Osteoblast (primary cell): Measurements from ENCODE around the gene SAMD11. TPM values are rescaled to one million over a fixed set of nuclear protein-coding genes. Genes with fewer than 3 reads are reported as not detected.

Experiments used
- DNase-seq: peaks from one replicate; pipeline ENCODE4 v3.0.0; 2011; ENCODE audit warnings: low spot score, mixed read lengths; ENCODE audit not compliant: insufficient read length; ENCODE audit errors: missing footprints
- H2AFZ ChIP-seq: 2 replicates; pipeline ENCODE4 v1.6.0; 2011; ENCODE audit warnings: mild to moderate bottlenecking, low read length
- H3K27ac ChIP-seq: 2 replicates; pipeline ENCODE4 v1.5.1; 2011; ENCODE audit warnings: mild to moderate bottlenecking, low read depth, low read length, moderate library complexity
- H3K27me3 ChIP-seq: 2 replicates; pipeline ENCODE4 v1.6.0; 2012; ENCODE audit warnings: mild to moderate bottlenecking, control low read depth, inconsistent platforms, low read length, moderate library complexity; ENCODE audit not compliant: insufficient read depth
- H3K36me3 ChIP-seq: 2 replicates; pipeline ENCODE4 v1.5.1; 2011; ENCODE audit warnings: mild to moderate bottlenecking, low read length, control low read depth, moderate library complexity; ENCODE audit not compliant: insufficient read depth
- H3K4me1 ChIP-seq: 2 replicates; pipeline ENCODE4 v1.5.1; 2011; ENCODE audit warnings: mild to moderate bottlenecking, low read length, control low read depth, moderate library complexity; ENCODE audit not compliant: insufficient read depth
- H3K4me2 ChIP-seq: 2 replicates; pipeline ENCODE4 v1.6.0; 2011; ENCODE audit warnings: mild to moderate bottlenecking, low read length; ENCODE audit not compliant: insufficient read depth
- H3K4me3 ChIP-seq: fragments of 200-600 bp; sonication (generic); 3 replicates; pipeline ENCODE4 v1.5.1; 2012; ENCODE audit warnings: mild to moderate bottlenecking, low read length, inconsistent platforms; ENCODE audit not compliant: insufficient read depth
- H3K79me2 ChIP-seq: 2 replicates; pipeline ENCODE4 v1.6.0; 2012; ENCODE audit warnings: mild to moderate bottlenecking, low read length, control low read depth, inconsistent platforms; ENCODE audit not compliant: insufficient read depth
- H3K9me3 ChIP-seq: 2 replicates; pipeline ENCODE4 v1.5.1; 2011; ENCODE audit warnings: low read depth, low read length, control low read depth
- H4K20me1 ChIP-seq: 2 replicates; pipeline ENCODE4 v1.6.0; 2012; ENCODE audit warnings: mild to moderate bottlenecking, low read length, control low read depth; ENCODE audit not compliant: insufficient read depth
- CTCF ChIP-seq: IDR thresholded peaks from 2 replicates; pipeline ENCODE4 v1.5.1; 2011; ENCODE audit warnings: mild to moderate bottlenecking, low read depth, low read length, moderate library complexity; ENCODE audit errors: extremely low read depth
- total RNA-seq: library from RNA; depleted of rRNA; stranded (reverse); fragments of >200 nt; gene quantifications from 2 replicates; pipeline ENCODE4 v1.2.3, GENCODE V29; 2012

SAMD11 gene
- total RNA-seq, 1 donor: 8.3 TPM

- no peaks in the 10 kb centered on the region for H3K9me3 ChIP-seq
- H3K27ac ChIP-seq: no peak overlapping the region
- no peak overlapping the region for H3K4me3 ChIP-seq
- H4K20me1 ChIP-seq: no peaks in the 10 kb centered on the region
- H3K4me2 ChIP-seq: no peak overlapping the region
- no peaks in the 10 kb centered on the region for H3K79me2 ChIP-seq
- no peaks in the 10 kb centered on the region for H3K27me3 ChIP-seq
- no peak for TF ChIP-seq CTCF
- H3K36me3 ChIP-seq: no peaks in the 10 kb centered on the region
- no peak overlapping the region for H2AFZ ChIP-seq
- H3K4me1 ChIP-seq: peaks cover 3% of the 10 kb centered on the region
- peak; percentile 61 for DNase-seq
Measured at GRCh38 chr1:970973-971730, 47.4 kb downstream of the SAMD11 start.

DNA sequence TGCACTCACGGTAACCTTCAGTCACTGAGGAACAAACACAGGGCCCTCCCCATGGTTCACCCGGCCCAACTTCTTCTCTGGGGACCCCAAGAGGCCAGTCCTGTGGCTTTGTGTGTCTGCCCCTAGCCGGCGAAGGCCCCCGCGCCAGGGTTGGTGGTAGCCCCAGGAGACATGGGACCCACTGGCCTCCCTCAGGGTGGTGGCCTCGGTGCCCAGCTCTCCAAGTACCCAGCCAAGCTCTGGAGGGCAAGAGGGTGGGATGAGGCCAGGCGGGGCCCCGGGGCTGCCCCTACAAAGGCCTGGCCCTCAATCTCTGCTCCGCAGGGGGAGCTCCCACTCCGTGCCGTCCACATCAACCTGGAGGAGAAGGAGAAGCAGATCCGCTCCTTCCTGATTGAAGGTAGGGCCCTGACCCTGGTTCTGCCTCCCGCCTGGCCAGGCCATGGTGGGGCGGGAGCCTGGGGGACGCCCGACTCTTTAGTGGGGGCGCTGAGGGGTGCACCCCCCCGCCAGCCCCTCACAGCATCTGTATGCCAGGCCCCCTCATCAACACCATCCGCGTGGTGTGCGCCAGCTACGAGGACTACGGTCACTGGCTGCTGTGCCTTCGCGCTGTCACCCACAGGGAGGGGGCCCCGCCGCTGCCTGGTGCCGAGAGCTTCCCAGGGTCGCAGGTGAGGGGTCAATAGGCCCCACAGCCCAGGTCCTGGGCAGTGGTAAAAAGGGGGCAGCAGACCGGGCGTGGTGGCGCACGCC lies 48.2 kb downstream of the SAMD11 start:
- Histone ChIP-seq H3K27me3 (no peaks in the 10 kb centered on the region), H3K27ac (no peak overlapping the region), H3K4me3 (no peak overlapping the region), H3K4me2 (no peak overlapping the region), H3K79me2 (no peaks in the 10 kb centered on the region), H3K36me3 (no peaks in the 10 kb centered on the region), H3K9me3 (no peaks in the 10 kb centered on the region), H2AFZ (no peak overlapping the region), H4K20me1 (no peaks in the 10 kb centered on the region), H3K4me1 (no peaks in the 10 kb centered on the region)
- no peak for TF ChIP-seq CTCF
- peak; percentile 69 for DNase-seq

DNA sequence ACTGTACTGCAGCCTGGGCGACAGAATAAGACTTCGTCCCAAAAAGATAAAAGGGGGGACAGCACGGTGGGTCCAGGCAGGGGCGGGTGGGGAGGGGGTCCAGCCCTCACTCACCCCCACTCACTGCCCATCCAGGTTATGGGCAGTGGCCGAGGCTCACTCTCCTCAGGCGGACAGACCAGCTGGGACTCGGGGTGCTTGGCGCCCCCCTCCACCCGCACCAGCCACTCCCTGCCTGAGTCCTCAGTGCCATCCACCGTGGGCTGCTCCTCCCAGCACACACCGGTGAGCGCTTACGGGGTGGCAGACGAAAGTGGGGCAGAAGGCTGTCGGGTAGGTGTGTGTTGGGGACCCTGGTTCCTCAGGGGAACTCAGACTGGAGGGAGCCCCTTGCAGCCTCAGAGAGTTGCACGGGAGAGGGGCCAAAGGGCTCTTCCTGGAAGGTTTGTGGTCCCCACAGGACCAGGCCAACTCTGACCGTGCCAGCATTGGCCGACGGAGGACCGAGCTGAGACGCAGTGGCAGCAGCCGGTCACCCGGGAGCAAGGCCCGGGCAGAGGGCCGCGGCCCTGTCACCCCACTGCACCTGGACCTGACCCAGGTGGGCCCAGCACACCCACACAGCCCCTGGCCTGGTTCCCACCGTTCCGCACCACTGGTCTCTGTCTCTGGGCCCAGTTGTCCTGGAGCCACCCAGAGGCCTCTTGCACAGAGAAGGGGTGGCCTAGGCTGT lies 49.2 kb downstream of the SAMD11 start:
- H2AFZ ChIP-seq: no peak overlapping the region
- H3K27me3 ChIP-seq: no peaks in the 10 kb centered on the region
- no peak overlapping the region for H3K4me3 ChIP-seq
- H3K4me1 ChIP-seq: no peaks in the 10 kb centered on the region
- no peaks in the 10 kb centered on the region for H3K79me2 ChIP-seq
- H3K4me2 ChIP-seq: no peak overlapping the region
- no peaks in the 10 kb centered on the region for H3K36me3 ChIP-seq
- no peaks in the 10 kb centered on the region for H3K9me3 ChIP-seq
- no peak overlapping the region for H3K27ac ChIP-seq
- peak; percentile 85 for DNase-seq
- no peak for TF ChIP-seq CTCF
- H4K20me1 ChIP-seq: no peaks in the 10 kb centered on the region
